HT1080 (cell line): ENCODE measurements around the gene GCNT1. TPM values are rescaled to one million over a fixed set of nuclear protein-coding genes. Genes with fewer than 3 reads are reported as not detected.
"Not testable (repeated sequence)": the region's sequence is repeated elsewhere in the genome, so short reads cannot be mapped to it uniquely, and the experiment has no call there.

Experiments used
- DNase-seq: peaks from one replicate; pipeline ENCODE4 v3.0.0-alpha.2; 2015; ENCODE audit warnings: low read depth
- total RNA-seq: library from RNA; depleted of rRNA; stranded (reverse); fragments of >200 nt; shearing (Covaris generic); gene quantifications from 2 replicates; pipeline ENCODE4 v1.2.3, GENCODE V29; 2014

The GCNT1 gene
- total RNA-seq, 1 experiment from 2014 or later = 1.7 TPM

DNA sequence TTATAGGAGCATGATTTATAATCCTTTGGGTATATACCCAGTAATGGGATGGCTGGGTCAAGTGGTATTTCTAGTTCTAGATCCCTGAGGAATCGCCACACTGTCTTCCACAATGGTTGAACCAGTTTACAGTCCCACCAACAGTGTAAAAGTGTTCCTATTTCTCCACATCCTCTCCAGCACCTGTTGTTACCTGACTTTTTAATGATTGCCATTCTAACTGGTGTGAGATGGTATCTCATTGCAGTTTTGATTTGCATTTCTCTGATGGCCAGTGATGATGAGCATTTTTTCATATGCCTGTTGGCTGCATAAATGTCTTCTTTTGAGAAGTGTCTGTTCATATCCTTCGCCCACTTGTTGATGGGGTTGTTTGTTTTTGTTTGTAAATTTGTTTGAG is 20.4 kb downstream of the GCNT1 start:
- DNase-seq = not testable (repeated sequence)

DNA sequence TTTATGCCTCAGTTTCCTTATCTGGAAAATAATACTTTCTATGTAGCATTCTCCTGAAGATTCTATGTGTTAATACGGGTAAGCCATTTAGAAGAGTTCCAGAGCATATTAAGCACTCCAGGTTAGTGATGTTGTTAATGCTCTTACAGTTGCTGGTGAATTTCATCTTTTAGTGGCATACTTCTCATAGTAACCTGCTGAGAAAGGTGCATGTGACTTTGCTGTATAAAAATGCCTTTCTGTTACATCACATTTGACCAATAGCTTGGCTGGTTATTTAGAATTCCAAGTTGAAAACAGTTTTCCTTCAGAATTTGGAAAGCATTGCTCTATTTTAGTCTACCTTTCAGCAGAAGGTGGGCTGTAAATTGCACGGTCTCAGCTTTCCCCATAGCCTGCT is 27.2 kb downstream of the GCNT1 start:
- DNase-seq = no peak

- no peak for DNase-seq
Observed at GRCh38 chr9:76490249-76490990, 31.4 kb downstream of the GCNT1 start.

DNA sequence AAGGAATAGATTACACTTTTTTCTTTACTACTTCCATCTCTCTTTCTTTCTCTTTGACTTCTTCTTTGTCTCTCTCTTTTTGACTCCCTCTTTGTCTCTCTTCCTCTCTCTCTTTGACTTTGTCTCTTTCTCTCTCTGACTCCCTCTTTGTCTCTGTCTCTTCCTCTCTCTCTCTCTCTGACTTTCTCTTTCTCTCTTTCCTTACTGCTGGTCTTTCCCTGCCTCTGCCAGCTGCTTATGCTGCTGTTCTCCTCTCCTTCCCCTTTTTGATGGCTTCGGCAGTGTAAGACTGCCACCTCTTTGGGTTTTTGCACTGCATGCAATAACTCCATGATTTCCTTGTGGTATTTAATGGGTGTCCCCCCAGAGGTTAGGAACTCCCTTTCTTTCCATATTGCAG is 32.1 kb downstream of the GCNT1 start:
- not testable (repeated sequence) for DNase-seq

DNA sequence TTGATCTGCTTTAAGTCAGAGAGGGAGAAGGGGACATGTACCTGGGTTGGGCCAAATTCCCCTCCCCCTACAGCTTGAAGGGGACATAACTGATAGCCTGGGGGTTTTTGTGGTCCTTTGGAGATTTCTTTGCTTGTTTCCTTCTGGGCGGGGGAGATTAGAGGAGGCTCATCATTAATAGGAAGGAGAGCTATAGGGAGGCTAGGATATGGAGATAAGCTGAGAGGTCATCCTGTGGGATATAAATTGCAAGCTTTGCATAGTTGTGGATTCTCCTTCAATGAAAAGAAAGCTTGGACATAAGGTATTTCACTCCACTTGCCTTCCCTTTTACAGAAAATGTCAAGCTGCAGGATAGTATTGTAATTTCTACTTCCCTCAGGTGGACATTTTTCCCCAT is 34.5 kb downstream of the GCNT1 start:
- DNase-seq = not testable (repeated sequence)

- no peak for DNase-seq
Observed at GRCh38 chr9:76500061-76500460, 41.1 kb downstream of the GCNT1 start.

GRCh38 chr9:76502746-76503145 is 43.8 kb downstream of the GCNT1 start:
- no peak for DNase-seq

DNA sequence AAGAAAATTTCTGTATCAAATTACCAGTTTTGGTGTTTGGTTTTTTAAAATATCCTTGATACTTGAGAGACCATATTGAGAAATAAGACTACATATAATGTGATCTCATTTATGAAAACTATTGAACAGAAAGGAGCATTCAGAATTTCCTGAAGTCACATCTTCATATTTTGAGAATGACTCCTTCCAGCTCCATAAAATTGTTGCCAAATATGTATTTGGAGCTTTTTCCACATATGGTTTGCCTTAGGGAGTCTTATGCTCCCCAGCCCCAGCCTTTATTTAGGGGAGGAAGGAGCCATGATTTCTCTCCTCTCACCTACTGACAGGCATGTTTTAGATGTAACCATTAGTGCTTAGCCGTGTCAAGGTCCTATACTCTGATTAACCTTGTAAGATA is 51.1 kb downstream of the GCNT1 start:
- no peak for DNase-seq

DNA sequence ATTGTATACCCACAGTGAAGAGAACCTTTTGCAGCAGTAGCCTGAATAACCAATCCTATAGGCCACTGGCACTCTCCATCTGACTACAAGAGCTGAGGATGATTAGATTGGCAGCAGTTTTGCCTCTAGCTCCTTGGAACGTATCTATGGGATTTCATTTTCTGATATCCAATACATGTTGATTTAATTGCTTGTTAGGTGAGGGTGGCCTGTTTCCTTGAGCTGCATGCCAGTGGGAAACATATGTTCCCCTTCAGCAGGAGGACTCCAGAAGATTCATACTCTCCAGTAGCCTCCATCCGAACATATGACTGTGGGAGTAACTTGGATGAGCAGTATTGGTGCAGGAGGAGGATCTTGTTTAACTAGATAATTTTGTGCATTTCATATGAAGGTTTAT is 51.5 kb downstream of the GCNT1 start:
- no peak for DNase-seq

- DNase-seq = peak; percentile 52
Observed at GRCh38 chr9:76512826-76513225, 53.8 kb downstream of the GCNT1 start.

GRCh38 chr9:76516350-76516749 is 57.4 kb downstream of the GCNT1 start:
- DNase-seq = no peak

DNA sequence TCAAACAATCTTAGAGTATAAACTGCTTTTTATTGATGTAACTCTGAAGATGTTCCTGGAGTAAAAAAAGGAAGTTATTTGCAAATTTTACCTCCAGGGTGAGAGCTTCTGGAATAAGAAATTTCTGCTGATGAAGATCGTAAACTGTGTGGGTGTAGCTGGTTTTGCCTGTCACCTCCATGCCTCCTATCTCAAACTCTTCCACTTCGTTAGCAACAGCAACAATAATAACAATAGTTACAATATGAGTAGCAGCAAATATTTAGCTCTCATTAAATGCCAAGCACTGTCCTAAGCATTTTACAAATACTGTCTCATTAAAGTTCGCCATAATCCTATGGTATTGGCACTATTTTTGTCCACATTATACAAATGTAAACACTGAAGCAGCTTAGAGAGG is 57.9 kb downstream of the GCNT1 start:
- no peak for DNase-seq

DNA sequence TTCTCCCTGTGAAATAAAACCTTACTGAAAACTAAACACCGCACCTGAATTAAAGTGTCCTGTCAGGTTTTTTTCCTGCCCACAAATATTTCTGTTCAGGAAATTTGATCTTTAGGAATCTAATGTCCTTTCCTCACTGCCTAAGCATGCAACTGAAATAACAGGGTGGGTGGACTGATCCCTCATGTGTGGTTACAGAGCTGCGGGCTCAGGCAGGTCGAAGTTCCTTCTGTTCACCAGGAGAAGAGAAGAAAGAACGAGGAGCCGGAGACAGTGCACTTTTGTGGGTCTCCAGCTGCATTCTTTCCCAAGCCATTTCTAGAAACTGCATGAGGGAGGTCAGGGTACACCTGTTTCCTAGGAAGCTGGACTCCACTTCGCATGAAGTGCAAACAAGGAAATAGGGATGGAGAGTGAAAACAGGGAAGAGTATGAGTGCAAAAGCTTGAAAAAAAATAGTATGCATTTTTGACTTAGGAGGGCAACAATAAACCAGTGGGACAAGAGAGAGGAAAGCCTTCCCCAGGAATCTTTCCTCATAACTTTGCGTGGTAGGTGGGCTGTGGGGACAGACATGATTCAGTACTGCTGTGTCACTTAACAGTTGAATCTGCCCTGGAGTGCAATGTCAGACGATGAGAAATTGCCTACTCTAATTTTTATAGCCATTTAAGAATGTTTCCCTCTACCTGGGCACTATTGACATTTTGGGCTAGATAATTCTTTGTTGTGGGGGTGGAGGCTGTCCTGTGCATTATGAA is 60.3 kb downstream of the GCNT1 start:
- no peak for DNase-seq

- DNase-seq = no peak
Observed at GRCh38 chr9:76521244-76521681, 62.3 kb downstream of the GCNT1 start.

- DNase-seq = no peak
Observed at GRCh38 chr9:76521906-76522305, 62.9 kb downstream of the GCNT1 start.

DNA sequence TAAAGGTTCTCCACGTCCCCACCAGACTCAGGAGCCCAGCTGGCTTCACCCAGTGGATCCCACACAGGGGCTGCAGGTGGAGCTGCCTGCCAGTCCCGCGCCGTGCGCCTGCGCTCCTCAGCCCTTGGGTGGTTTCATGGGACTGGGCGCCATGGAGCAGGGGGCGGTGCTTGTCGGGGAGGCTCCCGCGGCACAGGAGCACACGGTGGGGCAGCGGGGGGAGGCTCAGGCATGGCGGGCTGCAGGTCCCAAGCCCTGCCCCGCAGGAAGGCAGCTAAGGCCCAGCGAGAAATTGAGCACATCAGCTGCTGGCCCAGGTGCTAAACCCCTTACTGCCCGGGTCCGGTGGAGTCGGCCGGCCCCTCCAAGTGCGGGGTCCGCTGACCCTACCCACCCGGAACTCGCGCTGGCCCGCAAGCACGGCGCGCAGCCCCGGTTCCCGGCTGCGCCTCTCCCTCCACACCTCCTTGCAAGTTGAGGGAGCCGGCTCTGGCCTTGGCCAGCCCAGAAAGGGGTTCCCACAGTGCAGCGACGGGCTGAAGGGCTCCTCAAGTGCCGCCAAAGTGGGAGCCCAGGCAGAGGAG is 64.7 kb downstream of the GCNT1 start:
- not testable (repeated sequence) for DNase-seq

DNA sequence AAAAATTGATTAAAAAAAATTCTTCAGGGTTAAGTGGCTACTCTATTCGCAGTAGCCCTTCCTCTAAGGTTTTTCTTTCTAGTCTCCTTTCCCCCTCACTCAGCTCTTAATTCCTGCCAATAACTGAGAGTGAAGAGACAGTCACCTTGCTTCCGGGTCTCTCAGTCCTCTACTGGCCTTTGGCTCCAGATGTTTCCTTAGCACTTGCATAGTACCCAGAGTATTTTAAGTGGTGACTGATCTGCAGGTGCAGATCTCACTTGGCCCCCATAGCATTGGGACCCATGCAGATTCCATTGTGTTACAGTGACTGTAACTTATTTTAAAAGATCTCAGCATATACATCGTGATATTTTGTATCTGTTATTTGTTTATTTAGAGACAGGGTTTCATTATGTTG is 66.2 kb downstream of the GCNT1 start:
- DNase-seq = no peak

- no peak for DNase-seq
Observed at GRCh38 chr9:76526026-76526425, 67.0 kb downstream of the GCNT1 start.

DNA sequence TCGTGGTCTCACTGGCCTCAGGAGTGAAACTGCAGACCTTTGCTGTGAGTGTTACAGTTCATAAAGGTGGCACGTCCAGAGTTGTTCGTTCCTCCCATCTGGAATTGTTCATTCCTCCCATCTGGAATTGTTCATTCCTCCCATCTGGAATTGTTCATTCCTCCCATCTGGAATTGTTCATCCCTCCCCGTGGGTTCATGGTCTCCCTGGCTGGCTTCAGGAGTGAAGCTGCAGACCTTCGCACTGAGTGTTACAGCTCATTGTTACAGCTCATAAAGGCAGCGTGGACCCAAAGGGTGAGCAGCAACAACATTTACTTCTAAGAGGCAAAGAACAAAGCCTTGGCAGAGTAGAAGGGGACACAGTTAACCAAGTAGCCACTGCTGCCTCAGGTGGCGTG is 69.1 kb downstream of the GCNT1 start:
- no peak for DNase-seq

DNA sequence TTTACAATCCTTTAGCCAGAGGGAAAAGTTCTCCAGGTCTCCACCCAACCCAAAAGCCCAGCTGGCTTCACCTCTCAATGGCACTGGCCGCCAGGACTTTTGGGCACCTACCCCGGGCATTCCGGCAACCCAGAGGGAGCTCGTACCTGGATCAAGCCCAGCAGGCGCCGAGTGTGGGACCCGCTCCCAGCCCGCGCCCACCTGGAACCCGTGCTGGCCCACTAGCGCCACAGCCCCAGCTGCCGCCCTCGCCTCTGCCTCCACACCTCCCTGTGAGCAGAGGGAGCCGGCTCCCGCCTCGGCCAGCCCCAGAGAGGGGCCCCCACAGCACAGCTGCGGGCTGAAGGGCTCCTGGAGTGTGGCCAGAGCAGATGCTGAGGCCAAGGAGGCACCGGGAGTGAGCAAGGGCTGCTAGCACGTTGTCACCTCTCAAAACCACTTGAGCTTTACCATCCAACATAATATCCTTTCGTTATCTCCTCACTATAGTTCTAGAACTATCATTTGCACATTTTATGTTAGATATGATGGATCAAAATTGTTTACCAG is 69.7 kb downstream of the GCNT1 start:
- no peak for DNase-seq

- DNase-seq = no peak
Observed at GRCh38 chr9:76529653-76530052, 70.7 kb downstream of the GCNT1 start.

- no peak for DNase-seq
Observed at GRCh38 chr9:76530458-76531110, 71.6 kb downstream of the GCNT1 start.
